ENCODE results near the gene SLC44A5.

DNA sequence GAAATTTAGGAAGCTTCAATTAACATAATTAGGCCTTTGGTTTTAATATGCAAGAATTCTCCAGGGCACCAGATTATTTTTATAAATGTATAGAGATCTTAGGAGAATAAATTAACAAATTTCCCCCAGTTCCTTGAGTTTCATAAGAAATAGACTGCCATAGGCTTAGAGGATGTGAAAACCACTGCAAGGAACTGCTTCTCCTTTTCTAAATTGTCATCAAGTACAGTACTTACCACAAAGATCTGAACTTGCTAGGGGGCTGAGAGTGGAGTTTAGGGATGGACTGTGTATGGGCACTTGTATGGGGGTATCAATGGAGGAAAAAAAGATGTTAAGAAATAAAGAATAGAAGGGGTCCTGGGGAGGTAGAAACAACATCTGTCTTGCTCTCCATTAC lies 445.6 kb downstream of the SLC44A5 start:
- TF ChIP-seq, protein P1, sequence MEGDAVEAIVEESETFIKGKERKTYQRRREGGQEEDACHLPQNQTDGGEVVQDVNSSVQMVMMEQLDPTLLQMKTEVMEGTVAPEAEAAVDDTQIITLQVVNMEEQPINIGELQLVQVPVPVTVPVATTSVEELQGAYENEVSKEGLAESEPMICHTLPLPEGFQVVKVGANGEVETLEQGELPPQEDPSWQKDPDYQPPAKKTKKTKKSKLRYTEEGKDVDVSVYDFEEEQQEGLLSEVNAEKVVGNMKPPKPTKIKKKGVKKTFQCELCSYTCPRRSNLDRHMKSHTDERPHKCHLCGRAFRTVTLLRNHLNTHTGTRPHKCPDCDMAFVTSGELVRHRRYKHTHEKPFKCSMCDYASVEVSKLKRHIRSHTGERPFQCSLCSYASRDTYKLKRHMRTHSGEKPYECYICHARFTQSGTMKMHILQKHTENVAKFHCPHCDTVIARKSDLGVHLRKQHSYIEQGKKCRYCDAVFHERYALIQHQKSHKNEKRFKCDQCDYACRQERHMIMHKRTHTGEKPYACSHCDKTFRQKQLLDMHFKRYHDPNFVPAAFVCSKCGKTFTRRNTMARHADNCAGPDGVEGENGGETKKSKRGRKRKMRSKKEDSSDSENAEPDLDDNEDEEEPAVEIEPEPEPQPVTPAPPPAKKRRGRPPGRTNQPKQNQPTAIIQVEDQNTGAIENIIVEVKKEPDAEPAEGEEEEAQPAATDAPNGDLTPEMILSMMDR (IDR thresholded peaks at IDR 0.05) = no peak
- no peak for TF ChIP-seq POLR2A (IDR thresholded peaks at IDR 0.05)
